HG02840 (cell line): ENCODE results near the gene NMBR.
"Not testable (repeated sequence)": the region's sequence is repeated elsewhere in the genome, so short reads cannot be mapped to it uniquely, and the experiment has no call there.

ENCODE experiments used
- ATAC-seq: cut with Tn5 transposase; IDR thresholded peaks from one replicate; pipeline ENCODE4 v1.9.1; 2021; ENCODE audit warnings: mild to moderate bottlenecking, moderate library complexity, moderate number of reproducible peaks; ENCODE audit not compliant: unreplicated experiment, low FRiP score

The NMBR gene

DNA sequence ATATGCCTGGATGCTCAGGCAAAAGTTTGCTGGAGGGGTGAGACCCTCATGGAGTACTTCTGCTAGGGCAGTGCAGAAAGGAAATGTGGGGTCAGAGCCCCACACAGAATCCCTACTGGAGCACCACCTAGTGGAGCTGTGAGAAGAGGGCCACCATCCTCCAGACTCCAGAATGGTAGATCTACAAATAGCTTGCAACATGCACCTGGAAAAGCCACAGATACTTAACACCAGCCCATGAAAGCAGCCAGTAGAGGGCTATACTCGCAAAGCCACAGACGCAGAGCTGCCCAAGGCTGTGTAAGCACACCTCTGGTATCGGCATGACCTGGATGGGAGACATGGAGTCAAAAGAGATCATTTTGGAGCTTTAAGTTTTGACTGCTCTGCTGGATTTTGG lies 74.9 kb downstream of the NMBR start:
- ATAC-seq: no peak

GRCh38 chr6:142068416-142068815 lies 78.5 kb downstream of the NMBR start:
- ATAC-seq: no peak

DNA sequence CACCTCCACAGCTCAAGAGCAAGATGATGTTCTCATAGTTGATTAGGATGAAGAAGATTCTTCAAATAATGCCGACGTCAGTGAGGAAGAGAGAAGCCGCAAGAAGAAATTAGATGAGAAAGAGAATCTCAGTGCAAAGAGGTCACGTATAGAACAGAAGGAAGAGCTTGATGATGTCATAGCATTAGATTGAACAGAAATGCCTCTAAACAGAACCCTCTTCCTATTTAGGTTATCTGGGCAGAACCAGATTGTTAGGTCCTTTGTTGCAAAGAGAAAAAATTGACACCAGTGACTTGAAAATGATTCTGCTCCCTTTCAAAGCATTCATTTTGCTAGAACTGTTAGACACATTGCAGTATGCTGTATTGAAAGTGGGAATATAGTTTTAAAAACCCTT lies 84.1 kb downstream of the NMBR start:
- not testable (repeated sequence) for ATAC-seq

GRCh38 chr6:142058551-142059290 lies 88.2 kb downstream of the NMBR start:
- ATAC-seq: no peak

- peak; percentile 78 for ATAC-seq
Observed at GRCh38 chr6:142055219-142055618, 91.7 kb downstream of the NMBR start.

DNA sequence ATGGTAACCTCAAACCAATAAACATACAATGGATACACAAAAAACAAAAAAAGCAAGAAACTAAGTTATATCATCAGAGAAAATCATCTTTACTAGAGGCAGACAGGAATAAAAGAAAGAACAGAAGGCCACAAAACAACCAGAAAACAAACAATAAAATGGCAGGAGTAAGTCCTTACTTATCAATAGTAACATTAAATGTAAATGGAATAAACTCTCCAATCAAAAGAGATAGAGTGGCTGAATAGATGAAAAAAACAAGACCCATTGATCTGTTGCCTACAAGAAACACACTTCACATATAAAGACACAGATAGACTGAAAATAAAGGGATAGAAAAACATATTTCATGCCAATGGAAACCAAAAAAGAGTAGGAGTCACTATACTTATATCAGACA lies 95.5 kb downstream of the NMBR start:
- no peak for ATAC-seq

DNA sequence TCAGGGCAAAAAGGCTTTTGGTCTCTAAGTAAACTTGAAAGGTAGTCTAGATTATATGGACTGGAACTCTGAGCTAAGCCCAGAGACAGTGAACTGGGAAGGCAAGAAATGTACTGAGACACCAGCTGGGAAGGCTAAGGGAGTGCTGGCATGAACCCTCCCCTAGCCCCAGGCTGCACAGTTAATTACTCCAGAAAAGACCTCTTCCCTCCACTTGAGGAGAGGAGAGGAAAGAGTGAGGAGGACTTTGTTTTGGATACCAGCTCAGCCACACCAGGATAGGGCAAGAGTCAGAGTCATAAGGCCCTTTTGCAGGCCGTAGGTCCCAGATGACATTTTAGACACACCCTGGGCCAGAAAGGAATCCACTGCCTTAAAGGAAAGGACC lies 98.3 kb downstream of the NMBR start:
- ATAC-seq: no peak

DNA sequence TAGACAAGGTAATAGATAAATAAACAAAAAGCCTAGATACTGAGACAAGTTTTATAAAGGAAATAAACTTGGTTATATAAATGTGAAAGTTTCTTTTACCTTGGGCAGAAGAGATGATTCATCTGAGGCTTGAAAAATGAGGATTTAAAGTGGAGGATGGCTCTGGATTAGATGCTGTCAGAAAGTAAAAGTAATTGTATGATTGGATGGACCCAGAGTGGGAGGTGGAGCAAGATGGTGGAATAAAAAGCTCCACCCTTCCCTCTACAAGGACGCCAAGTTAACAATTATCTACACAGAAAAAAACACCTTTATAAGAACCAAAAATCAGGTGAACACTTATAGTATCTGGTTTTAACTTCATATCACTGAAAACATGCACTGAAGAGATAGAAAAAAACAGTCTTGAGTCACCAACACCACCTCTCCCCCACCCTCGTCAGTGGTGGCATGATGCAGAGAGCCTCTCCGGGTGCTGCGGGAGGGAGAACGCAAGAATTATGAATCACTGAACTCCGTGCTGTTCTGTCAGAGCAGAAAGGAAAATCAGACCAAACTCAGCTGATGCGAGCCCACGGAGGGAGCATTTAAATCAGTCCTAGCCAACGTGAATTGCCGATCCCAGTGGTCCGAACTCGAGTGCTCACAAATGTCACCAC lies 98.9 kb downstream of the NMBR start:
- ATAC-seq: no peak

- no peak for ATAC-seq
Observed at GRCh38 chr6:142045380-142046278, 101.3 kb downstream of the NMBR start.

- no peak for ATAC-seq
Observed at GRCh38 chr6:142035890-142036289, 111.0 kb downstream of the NMBR start.

DNA sequence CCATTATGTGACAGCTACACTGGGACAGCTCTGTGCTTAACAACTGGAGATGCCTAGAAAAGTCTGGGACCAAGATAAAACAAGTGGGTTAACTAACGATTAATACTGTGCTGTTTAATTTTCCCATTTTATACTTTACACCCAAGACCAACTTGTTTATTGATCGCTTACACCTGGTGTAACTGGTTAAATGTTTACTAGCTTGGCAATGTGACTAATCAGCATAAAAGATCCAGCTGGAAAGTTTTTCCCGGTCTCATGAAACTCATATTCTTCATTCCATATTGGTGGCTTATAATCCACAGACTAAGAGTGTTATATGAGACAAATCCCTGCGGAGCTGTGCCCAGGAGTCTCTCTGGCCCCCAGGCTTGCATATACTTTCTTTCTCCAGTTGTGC lies 115.9 kb downstream of the NMBR start:
- no peak for ATAC-seq

DNA sequence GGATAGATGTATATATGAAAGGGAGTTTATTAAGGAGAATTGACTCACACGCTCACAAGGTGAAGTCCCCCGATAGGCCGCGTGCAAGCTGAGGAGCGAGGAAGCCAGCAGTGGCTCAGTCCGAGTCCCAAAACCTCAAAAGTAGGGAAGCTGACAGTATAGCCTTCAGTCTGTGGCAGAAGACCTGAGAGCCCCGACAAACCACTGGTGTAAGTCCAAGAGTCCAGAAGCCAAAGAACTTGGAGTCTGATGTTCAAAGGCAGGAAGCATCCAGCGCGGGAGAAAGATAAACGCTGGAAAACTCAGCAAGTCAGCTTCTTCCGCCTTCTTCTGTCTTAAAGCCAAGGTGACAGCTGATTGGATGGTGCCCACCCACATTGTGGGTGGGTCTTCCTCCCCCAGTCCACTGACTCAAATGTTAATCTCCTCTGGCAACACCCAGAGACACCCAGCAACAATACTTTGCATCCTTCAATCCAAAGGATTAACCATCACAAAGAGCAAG lies 116.8 kb downstream of the NMBR start:
- ATAC-seq: no peak

- ATAC-seq: no peak
Observed at GRCh38 chr6:142028527-142028926, 118.4 kb downstream of the NMBR start.

DNA sequence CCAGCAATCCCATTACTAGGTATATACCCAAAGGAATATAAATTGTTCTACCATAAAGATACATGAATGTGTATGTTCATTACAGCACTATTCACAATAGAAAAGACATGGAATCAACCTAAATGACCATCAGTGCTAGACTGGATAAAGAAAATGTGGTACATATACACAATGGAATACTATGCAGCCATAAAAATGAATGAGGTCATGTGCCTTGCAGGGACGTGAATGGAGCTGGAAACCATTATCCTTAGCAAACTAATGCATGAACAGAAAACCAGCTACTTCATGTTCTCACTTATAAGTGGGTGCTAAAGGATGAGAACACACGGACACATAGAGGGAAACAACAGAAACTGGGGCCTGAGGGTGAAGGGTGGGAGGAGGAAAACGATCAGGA lies 119.1 kb downstream of the NMBR start:
- not testable (repeated sequence) for ATAC-seq

GRCh38 chr6:142027074-142027473 lies 119.8 kb downstream of the NMBR start:
- no peak for ATAC-seq

DNA sequence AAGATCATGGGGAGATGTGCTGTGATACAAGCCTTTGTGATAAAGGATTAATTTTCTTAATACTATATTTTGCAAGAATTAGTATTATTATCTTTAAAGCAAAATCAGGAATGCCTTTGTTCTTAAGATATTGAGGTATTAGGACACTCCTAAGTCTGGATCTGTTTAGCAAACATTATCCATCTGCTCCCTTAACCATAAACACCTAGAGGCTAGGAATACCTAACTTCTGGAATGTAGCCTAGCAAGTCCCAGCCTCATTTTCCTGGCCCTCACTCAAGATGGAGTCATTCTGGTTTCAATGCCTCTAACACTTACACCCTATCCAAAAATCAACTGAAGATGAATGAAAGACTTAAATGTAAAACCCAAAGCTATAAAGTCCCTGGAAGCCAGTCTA lies 120.5 kb downstream of the NMBR start:
- ATAC-seq: no peak
